ENCODE results near the gene TTLL6. TPM values are rescaled to one million over a fixed set of nuclear protein-coding genes. Genes with fewer than 3 reads are reported as not detected.

TTLL6 gene
- total and polyA plus RNA-seq, 9 of the 15 experiments (the other 6 are each of a cell fraction or from before 2014, with no cell fraction given) = 0.05 TPM; not detected in 8

- TF ChIP-seq RREB1 (CRISPR knock-in tag; IDR thresholded peaks at IDR 0.05) = no peak
- no peak for TF ChIP-seq POU5F1 (IDR thresholded peaks at IDR 0.05; ENCODE audit: borderline replicate concordance, low read depth, low read length, partially characterized antibody)
- no peak for TF ChIP-seq GTF2E2 (tag; IDR thresholded peaks at IDR 0.05)
- TF ChIP-seq MCM5 (IDR thresholded peaks at IDR 0.05; ENCODE audit: low read depth) = no peak
- no peak for TF ChIP-seq ARID1B (IDR thresholded peaks at IDR 0.05)
- no peak for TF ChIP-seq TBL1XR1 (IDR thresholded peaks at IDR 0.05; ENCODE audit: low read length in 2 of 2)
- no peak for TF ChIP-seq BRF1 (IDR thresholded peaks at IDR 0.05; ENCODE audit: borderline replicate concordance, extremely low read depth, insufficient read length)
- no peak for TF ChIP-seq ZEB2 (IDR thresholded peaks at IDR 0.05)
- TF ChIP-seq COPS2 (conservative IDR thresholded peaks at IDR 0.05) = no peak
- TF ChIP-seq SNAPC5 (CRISPR knock-in tag; IDR thresholded peaks at IDR 0.05) = no peak
- 0 out of 4 replicates have a peak, but pooled peaks of 1 of the 2 experiments have one; percentile 28 for TF ChIP-seq HDAC1 (IDR thresholded peaks at IDR 0.05)
- TF ChIP-seq ZBTB26 (CRISPR knock-in tag; IDR thresholded peaks at IDR 0.05) = no peak
- no peak for TF ChIP-seq ZSCAN32 (CRISPR knock-in tag; IDR thresholded peaks at IDR 0.05)
- no peak for TF ChIP-seq NCOA4 (IDR thresholded peaks at IDR 0.05; ENCODE audit: partially characterized antibody)
- TF ChIP-seq RBM15 (IDR thresholded peaks at IDR 0.05; ENCODE audit: insufficient read depth, low read length) = no peak
- no peak for TF ChIP-seq MBD2 (IDR thresholded peaks at IDR 0.05; ENCODE audit: borderline replicate concordance, low read depth)
- TF ChIP-seq ILK (tag; IDR thresholded peaks at IDR 0.05; ENCODE audit: borderline replicate concordance, low read depth) = no peak
- TF ChIP-seq SUPT5H (IDR thresholded peaks at IDR 0.05) = no peak
- no peak for TF ChIP-seq TAF7 (tag; IDR thresholded peaks at IDR 0.05)
- no peak for TF ChIP-seq SLC30A9 (CRISPR knock-in tag; IDR thresholded peaks at IDR 0.05)
- no peak for TF ChIP-seq MAFK (IDR thresholded peaks at IDR 0.05; ENCODE audit: low read length)
- no peak for TF ChIP-seq ETV1 (tag; conservative IDR thresholded peaks at IDR 0.05; ENCODE audit: low read depth)
Measured at GRCh38 chr17:48728232-48729231, 88.5 kb downstream of the TTLL6 start, which contains the start of gene HOXB13 (continued).
